GM23248 (cell line): ENCODE data around the gene THOC5.

Source experiments
- EZH2 ChIP-seq: fragments of 200-600 bp; sonication (generic); IDR thresholded peaks from 2 replicates; pipeline ENCODE4 v1.6.1; 2018; ENCODE audit warnings: antibody characterized with exemption, mild to moderate bottlenecking; ENCODE audit not compliant: insufficient read depth, poor library complexity, severe bottlenecking
- EZH2phosphoT487 ChIP-seq: fragments of 200-600 bp; sonication (generic); IDR thresholded peaks from 2 replicates; pipeline ENCODE4 v1.6.1; 2018; ENCODE audit warnings: antibody characterized with exemption, moderate library complexity, mild to moderate bottlenecking, low read depth; ENCODE audit not compliant: insufficient read depth

GRCh38 chr22:29536411-29536810 is 17.1 kb downstream of the THOC5 start:
- TF ChIP-seq EZH2 (no peak), EZH2phosphoT487 (no peak)
